ENCODE measurements around the gene E2F2. TPM values are rescaled to one million over a fixed set of nuclear protein-coding genes. Genes with fewer than 3 reads are reported as not detected.

E2F2 gene
- total and polyA plus RNA-seq, 2 of the 13 experiments (the other 11 are each of a cell fraction or from before 2014, with no cell fraction given) = 0.65 to 6.6 TPM

DNA sequence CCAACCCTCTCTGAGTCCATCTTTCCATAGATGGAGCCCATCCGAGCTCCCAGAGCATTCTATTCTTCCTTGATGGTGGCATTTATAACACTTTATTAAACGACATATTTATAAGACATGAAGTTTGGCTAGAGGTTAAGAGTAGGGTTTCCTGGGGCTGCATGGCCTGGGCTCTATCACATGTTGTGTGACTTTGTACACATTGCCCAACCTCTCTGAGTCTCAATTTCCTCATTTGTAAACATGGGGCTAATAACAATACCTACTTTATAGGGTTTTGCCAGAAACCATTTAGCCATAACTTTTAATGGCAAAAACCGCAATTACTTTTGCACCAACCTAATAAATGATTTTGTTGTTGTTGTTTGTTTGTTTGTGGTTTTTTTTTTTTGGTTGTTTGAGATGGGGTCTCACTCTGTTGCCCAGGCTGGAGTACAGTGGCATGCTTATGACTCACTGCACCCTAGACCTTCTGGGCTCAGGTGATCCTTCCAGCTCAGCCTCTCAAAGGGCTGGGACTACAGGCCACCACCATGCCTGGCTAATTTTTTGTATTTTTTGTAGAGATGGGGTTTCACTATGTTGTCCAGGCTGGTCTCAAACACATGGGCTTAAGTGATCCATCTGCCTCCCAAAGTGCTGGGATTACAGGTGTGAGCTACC lies 33.1 kb downstream of the E2F2 start (continued):
- TF ChIP-seq, protein P1, sequence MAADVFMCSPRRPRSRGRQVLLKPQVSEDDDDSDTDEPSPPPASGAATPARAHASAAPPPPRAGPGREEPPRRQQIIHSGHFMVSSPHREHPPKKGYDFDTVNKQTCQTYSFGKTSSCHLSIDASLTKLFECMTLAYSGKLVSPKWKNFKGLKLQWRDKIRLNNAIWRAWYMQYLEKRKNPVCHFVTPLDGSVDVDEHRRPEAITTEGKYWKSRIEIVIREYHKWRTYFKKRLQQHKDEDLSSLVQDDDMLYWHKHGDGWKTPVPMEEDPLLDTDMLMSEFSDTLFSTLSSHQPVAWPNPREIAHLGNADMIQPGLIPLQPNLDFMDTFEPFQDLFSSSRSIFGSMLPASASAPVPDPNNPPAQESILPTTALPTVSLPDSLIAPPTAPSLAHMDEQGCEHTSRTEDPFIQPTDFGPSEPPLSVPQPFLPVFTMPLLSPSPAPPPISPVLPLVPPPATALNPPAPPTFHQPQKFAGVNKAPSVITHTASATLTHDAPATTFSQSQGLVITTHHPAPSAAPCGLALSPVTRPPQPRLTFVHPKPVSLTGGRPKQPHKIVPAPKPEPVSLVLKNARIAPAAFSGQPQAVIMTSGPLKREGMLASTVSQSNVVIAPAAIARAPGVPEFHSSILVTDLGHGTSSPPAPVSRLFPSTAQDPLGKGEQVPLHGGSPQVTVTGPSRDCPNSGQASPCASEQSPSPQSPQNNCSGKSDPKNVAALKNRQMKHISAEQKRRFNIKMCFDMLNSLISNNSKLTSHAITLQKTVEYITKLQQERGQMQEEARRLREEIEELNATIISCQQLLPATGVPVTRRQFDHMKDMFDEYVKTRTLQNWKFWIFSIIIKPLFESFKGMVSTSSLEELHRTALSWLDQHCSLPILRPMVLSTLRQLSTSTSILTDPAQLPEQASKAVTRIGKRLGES (CRISPR knock-in tag; IDR thresholded peaks at IDR 0.05; ENCODE audit: borderline replicate concordance) = no peak
- TF ChIP-seq, protein P2, sequence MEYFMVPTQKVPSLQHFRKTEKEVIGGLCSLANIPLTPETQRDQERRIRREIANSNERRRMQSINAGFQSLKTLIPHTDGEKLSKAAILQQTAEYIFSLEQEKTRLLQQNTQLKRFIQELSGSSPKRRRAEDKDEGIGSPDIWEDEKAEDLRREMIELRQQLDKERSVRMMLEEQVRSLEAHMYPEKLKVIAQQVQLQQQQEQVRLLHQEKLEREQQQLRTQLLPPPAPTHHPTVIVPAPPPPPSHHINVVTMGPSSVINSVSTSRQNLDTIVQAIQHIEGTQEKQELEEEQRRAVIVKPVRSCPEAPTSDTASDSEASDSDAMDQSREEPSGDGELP (IDR thresholded peaks at IDR 0.05; ENCODE audit: borderline replicate concordance, low read depth) = no peak
- no peak for TF ChIP-seq SMAD3 (CRISPR knock-in tag; IDR thresholded peaks at IDR 0.05)
- TF ChIP-seq KMT2A (CRISPR knock-in tag; IDR thresholded peaks at IDR 0.05) = no peak
- TF ChIP-seq KDM6A (CRISPR knock-in tag; IDR thresholded peaks at IDR 0.05; ENCODE audit: low read depth) = no peak
- TF ChIP-seq CEBPG (CRISPR knock-in tag; IDR thresholded peaks at IDR 0.05) = peak; percentile 47
- TF ChIP-seq, protein P3, sequence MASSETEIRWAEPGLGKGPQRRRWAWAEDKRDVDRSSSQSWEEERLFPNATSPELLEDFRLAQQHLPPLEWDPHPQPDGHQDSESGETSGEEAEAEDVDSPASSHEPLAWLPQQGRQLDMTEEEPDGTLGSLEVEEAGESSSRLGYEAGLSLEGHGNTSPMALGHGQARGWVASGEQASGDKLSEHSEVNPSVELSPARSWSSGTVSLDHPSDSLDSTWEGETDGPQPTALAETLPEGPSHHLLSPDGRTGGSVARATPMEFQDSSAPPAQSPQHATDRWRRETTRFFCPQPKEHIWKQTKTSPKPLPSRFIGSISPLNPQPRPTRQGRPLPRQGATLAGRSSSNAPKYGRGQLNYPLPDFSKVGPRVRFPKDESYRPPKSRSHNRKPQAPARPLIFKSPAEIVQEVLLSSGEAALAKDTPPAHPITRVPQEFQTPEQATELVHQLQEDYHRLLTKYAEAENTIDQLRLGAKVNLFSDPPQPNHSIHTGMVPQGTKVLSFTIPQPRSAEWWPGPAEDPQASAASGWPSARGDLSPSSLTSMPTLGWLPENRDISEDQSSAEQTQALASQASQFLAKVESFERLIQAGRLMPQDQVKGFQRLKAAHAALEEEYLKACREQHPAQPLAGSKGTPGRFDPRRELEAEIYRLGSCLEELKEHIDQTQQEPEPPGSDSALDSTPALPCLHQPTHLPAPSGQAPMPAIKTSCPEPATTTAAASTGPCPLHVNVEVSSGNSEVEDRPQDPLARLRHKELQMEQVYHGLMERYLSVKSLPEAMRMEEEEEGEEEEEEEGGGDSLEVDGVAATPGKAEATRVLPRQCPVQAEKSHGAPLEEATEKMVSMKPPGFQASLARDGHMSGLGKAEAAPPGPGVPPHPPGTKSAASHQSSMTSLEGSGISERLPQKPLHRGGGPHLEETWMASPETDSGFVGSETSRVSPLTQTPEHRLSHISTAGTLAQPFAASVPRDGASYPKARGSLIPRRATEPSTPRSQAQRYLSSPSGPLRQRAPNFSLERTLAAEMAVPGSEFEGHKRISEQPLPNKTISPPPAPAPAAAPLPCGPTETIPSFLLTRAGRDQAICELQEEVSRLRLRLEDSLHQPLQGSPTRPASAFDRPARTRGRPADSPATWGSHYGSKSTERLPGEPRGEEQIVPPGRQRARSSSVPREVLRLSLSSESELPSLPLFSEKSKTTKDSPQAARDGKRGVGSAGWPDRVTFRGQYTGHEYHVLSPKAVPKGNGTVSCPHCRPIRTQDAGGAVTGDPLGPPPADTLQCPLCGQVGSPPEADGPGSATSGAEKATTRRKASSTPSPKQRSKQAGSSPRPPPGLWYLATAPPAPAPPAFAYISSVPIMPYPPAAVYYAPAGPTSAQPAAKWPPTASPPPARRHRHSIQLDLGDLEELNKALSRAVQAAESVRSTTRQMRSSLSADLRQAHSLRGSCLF (CRISPR knock-in tag; IDR thresholded peaks at IDR 0.05; ENCODE audit: borderline replicate concordance) = no peak
- no peak for TF ChIP-seq NFKBIZ (CRISPR knock-in tag; IDR thresholded peaks at IDR 0.05)
- TF ChIP-seq, protein P4, sequence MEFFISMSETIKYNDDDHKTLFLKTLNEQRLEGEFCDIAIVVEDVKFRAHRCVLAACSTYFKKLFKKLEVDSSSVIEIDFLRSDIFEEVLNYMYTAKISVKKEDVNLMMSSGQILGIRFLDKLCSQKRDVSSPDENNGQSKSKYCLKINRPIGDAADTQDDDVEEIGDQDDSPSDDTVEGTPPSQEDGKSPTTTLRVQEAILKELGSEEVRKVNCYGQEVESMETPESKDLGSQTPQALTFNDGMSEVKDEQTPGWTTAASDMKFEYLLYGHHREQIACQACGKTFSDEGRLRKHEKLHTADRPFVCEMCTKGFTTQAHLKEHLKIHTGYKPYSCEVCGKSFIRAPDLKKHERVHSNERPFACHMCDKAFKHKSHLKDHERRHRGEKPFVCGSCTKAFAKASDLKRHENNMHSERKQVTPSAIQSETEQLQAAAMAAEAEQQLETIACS (CRISPR knock-in tag; IDR thresholded peaks at IDR 0.05) = no peak
- TF ChIP-seq, protein P5, sequence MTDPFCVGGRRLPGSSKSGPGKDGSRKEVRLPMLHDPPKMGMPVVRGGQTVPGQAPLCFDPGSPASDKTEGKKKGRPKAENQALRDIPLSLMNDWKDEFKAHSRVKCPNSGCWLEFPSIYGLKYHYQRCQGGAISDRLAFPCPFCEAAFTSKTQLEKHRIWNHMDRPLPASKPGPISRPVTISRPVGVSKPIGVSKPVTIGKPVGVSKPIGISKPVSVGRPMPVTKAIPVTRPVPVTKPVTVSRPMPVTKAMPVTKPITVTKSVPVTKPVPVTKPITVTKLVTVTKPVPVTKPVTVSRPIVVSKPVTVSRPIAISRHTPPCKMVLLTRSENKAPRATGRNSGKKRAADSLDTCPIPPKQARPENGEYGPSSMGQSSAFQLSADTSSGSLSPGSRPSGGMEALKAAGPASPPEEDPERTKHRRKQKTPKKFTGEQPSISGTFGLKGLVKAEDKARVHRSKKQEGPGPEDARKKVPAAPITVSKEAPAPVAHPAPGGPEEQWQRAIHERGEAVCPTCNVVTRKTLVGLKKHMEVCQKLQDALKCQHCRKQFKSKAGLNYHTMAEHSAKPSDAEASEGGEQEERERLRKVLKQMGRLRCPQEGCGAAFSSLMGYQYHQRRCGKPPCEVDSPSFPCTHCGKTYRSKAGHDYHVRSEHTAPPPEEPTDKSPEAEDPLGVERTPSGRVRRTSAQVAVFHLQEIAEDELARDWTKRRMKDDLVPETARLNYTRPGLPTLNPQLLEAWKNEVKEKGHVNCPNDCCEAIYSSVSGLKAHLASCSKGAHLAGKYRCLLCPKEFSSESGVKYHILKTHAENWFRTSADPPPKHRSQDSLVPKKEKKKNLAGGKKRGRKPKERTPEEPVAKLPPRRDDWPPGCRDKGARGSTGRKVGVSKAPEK (CRISPR knock-in tag; IDR thresholded peaks at IDR 0.05; ENCODE audit: borderline replicate concordance) = no peak
- no peak for TF ChIP-seq ATF7 (IDR thresholded peaks at IDR 0.05)
- TF ChIP-seq ATF7 (CRISPR knock-in tag; IDR thresholded peaks at IDR 0.05) = no peak
- TF ChIP-seq, protein P6, sequence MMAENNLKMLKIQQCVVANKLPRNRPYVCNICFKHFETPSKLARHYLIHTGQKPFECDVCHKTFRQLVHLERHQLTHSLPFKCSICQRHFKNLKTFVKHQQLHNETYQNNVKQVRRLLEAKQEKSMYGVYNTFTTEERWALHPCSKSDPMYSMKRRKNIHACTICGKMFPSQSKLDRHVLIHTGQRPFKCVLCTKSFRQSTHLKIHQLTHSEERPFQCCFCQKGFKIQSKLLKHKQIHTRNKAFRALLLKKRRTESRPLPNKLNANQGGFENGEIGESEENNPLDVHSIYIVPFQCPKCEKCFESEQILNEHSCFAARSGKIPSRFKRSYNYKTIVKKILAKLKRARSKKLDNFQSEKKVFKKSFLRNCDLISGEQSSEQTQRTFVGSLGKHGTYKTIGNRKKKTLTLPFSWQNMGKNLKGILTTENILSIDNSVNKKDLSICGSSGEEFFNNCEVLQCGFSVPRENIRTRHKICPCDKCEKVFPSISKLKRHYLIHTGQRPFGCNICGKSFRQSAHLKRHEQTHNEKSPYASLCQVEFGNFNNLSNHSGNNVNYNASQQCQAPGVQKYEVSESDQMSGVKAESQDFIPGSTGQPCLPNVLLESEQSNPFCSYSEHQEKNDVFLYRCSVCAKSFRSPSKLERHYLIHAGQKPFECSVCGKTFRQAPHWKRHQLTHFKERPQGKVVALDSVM (CRISPR knock-in tag; IDR thresholded peaks at IDR 0.05) = no peak
- TF ChIP-seq ZMAT3 (CRISPR knock-in tag; conservative IDR thresholded peaks at IDR 0.05) = no peak
- no peak for TF ChIP-seq WIZ (CRISPR knock-in tag; IDR thresholded peaks at IDR 0.05)

Measured in HepG2 (cell line).